GM12892 (cell line): Measurements from ENCODE around the gene TESK2.

Experiments used
- POLR2A ChIP-seq: IDR thresholded peaks from 2 replicates; pipeline ENCODE4 v1.6.1; 2011; ENCODE audit warnings: low read depth, low read length, control low read depth
- POLR2AphosphoS5 ChIP-seq: IDR thresholded peaks from 2 replicates; pipeline ENCODE4 v1.6.1; 2011; ENCODE audit warnings: low read depth, low read length, control low read depth
- TAF1 ChIP-seq: IDR thresholded peaks from 2 replicates; pipeline ENCODE4 v1.6.1; 2011; ENCODE audit warnings: low read depth, mild to moderate bottlenecking, control low read depth, low read length, borderline replicate concordance

GRCh38 chr1:45386219-45386618 is 104.7 kb downstream of the TESK2 start:
- TF ChIP-seq POLR2A, result no peak
- no peak for TF ChIP-seq POLR2AphosphoS5
- TF ChIP-seq TAF1, result no peak
